Endodermal cell (in vitro differentiated cells): ENCODE results near the gene AATF. TPM values are rescaled to one million over a fixed set of nuclear protein-coding genes. Genes with fewer than 3 reads are reported as not detected.
A peak's percentile ranks its signal among the peaks of the same experiment; 100 is the strongest.

Experiments used
- DNase-seq: peaks from one replicate; pipeline ENCODE4 v3.0.0-alpha.2; 2017
- H3K27ac ChIP-seq: 2 replicates; pipeline ENCODE4 v1.5.1; 2013; ENCODE audit warnings: mild to moderate bottlenecking, low read depth, low read length, moderate library complexity
- H3K27me3 ChIP-seq: 2 replicates; pipeline ENCODE4 v1.6.1; 2013; ENCODE audit warnings: mild to moderate bottlenecking, low read length, moderate library complexity; ENCODE audit not compliant: insufficient read depth, control insufficient read depth, poor library complexity, severe bottlenecking
- H3K36me3 ChIP-seq: 2 replicates; pipeline ENCODE4 v1.7.0; 2013; ENCODE audit warnings: mild to moderate bottlenecking, low read length, moderate library complexity; ENCODE audit not compliant: control insufficient read depth, insufficient read depth
- H3K4me1 ChIP-seq: one replicate; pipeline ENCODE4 v1.7.0; 2013; ENCODE audit warnings: low read length; ENCODE audit not compliant: control insufficient read depth, insufficient read depth
- H3K4me3 ChIP-seq: 2 replicates; pipeline ENCODE4 v1.5.1; 2013; ENCODE audit warnings: mild to moderate bottlenecking, low read length, moderate library complexity
- H3K9ac ChIP-seq: 2 replicates; pipeline ENCODE4 v1.6.1; 2013; ENCODE audit warnings: mild to moderate bottlenecking, low read length, moderate library complexity; ENCODE audit not compliant: poor library complexity, severe bottlenecking; ENCODE audit errors: extremely low read depth
- H3K9me3 ChIP-seq: 2 replicates; pipeline ENCODE4 v1.6.1; 2013; ENCODE audit warnings: mild to moderate bottlenecking, low read length, moderate library complexity; ENCODE audit not compliant: control insufficient read depth
- H3K27ac Mint-ChIP-seq: 2 replicates; pipeline ENCODE4 v1.8.0; 2020; ENCODE audit warnings: mixed read lengths
- H3K27me3 Mint-ChIP-seq: 2 replicates; pipeline ENCODE4 v1.8.0; 2021; ENCODE audit warnings: mild to moderate bottlenecking, mixed read lengths; ENCODE audit not compliant: insufficient read depth
- H3K36me3 Mint-ChIP-seq: 2 replicates; pipeline ENCODE4 v1.8.0; 2020; ENCODE audit warnings: low read depth, mixed read lengths
- H3K4me1 Mint-ChIP-seq: 2 replicates; pipeline ENCODE4 v1.8.0; 2020; ENCODE audit warnings: mixed read lengths
- H3K4me3 Mint-ChIP-seq: 2 replicates; pipeline ENCODE4 v1.8.0; 2020; ENCODE audit warnings: mild to moderate bottlenecking, moderate library complexity, mixed read lengths
- H3K9me3 Mint-ChIP-seq: 2 replicates; pipeline ENCODE4 v1.8.0; 2020; ENCODE audit warnings: mild to moderate bottlenecking, mixed read lengths
- CTCF ChIP-seq: fragments of 200-600 bp; sonication (generic); conservative IDR thresholded peaks from 2 replicates; pipeline ENCODE4 v1.5.0; 2021; ENCODE audit warnings: antibody characterized with exemption, mild to moderate bottlenecking
- WGBS, 2 experiments: methylation state at CpG; one replicate each; pipeline versions ENCODE4 v1.1.5 to v1.1.7; 2013; ENCODE audit warnings: missing lambda C conversion rate in 2 of 2, mixed read lengths in 1 of 2; ENCODE audit not compliant: insufficient coverage in 1 of 2, insufficient read length in 1 of 2; 5-methylcytosine and 5-hydroxymethylcytosine counted together
- long read RNA-seq, 4 experiments: library from polyadenylated mRNA in 2 of 4; library from RNA in 1 of 4; library from capped mRNA in 1 of 4; stranded (forward) in 3 of 4; unstranded in 1 of 4; transcript quantifications; one replicate each; pipeline ENCODE4 v2.0.0, GENCODE V29; 2020 to 2021; ENCODE audit warnings: inconsistent platforms in 1 of 4
- polyA plus RNA-seq, 2 experiments: library from polyadenylated mRNA; stranded (reverse); fragments of 50-300 nt; gene quantifications; one replicate each; pipeline ENCODE4 v1.2.3, GENCODE V29; 2013
- total RNA-seq, 2 donors: library from RNA; stranded (reverse); fragmentation: NEBNext Ultra II Directional in 1 of 2; extraction: Animal tissue kit (Norgen Biotek cat#: 25700) in 1 of 2; gene quantifications; 2 replicates in 1 of 2; 3 replicates in 1 of 2; pipeline ENCODE4 v1.2.1, GENCODE V29; 2021

AATF gene
- total RNA-seq = 10 to 100 TPM; 90.7 TPM
- 37.6 TPM for polyA plus RNA-seq (2013, experiment 1 of 2)
- 34.2 TPM for polyA plus RNA-seq (2013, experiment 2 of 2)
- long read RNA-seq, experiment 1, partial matches to known transcripts = 36 of 50 reads
- long read RNA-seq, experiment 1, other reads (novel, unspliced or antisense) = 14 of 50 reads
- long read RNA-seq, experiment 2, transcript AATF-208 (12 exons, 2,141 nt) = major isoform, 218 of 245 reads
- long read RNA-seq, experiment 2, partial matches to known transcripts = 7 of 245 reads
- long read RNA-seq, experiment 2, other reads (novel, unspliced or antisense) = 20 of 245 reads
- long read RNA-seq, experiment 3, transcript AATF-208 (12 exons, 2,141 nt) = major isoform, 569 of 669 reads
- long read RNA-seq, experiment 3, partial matches to known transcripts = 20 of 669 reads
- long read RNA-seq, experiment 3, other reads (novel, unspliced or antisense) = 80 of 669 reads
- long read RNA-seq, experiment 4, transcript AATF-208 (12 exons, 2,141 nt) = major isoform, 141 of 193 reads
- long read RNA-seq, experiment 4, partial matches to known transcripts = 38 of 193 reads
- long read RNA-seq, experiment 4, other reads (novel, unspliced or antisense) = 14 of 193 reads

GRCh38 chr17:36948717-36949460 is at the start of gene AATF:
TSS of gene AATF (plus strand) at chr17:36948954. CDS start at chr17:36949126, 172 bp downstream.
- Histone ChIP-seq H3K4me3 (peak within 1 kb of the TSS; percentile 94), H3K9me3 (no peaks in the 10 kb centered on the region), H3K27ac (peak within 1 kb of the TSS; percentile 75), H3K4me1 (peaks cover 32% of the 10 kb centered on the region), H3K9ac (peak within 1 kb of the TSS; percentile 74), H3K36me3 (peaks cover 34% of the 10 kb centered on the region), H3K27me3 (peaks cover 30% of the 10 kb centered on the region)
- 0% methylated on average over 63 to 90 of the region's 90 CpGs for WGBS, 2 experiments
- Mint-ChIP-seq H3K27me3 (peaks cover 35% of the 10 kb centered on the region), H3K9me3 (no peaks in the 10 kb centered on the region), H3K4me3 (peak within 1 kb of the TSS; percentile 73), H3K27ac (peak within 1 kb of the TSS; percentile 94), H3K36me3 (peaks cover 37% of the 10 kb centered on the region), H3K4me1 (peaks cover 56% of the 10 kb centered on the region)
- DNase-seq = peak; percentile 100
- no peak for TF ChIP-seq CTCF

- peak overlapping the region; percentile 63 for H3K27ac ChIP-seq
- no peaks in the 10 kb centered on the region for H3K9me3 Mint-ChIP-seq
- H3K36me3 ChIP-seq = no peaks in the 10 kb centered on the region
- no peak for TF ChIP-seq CTCF
- H3K4me3 Mint-ChIP-seq = no peak overlapping the region
- H3K9ac ChIP-seq = no peak overlapping the region
- no peak overlapping the region for H3K27ac Mint-ChIP-seq
- DNase-seq = peak; percentile 70
- H3K4me1 ChIP-seq = no peaks in the 10 kb centered on the region
- H3K4me3 ChIP-seq = no peak overlapping the region
- peaks cover 4% of the 10 kb centered on the region for H3K4me1 Mint-ChIP-seq
- H3K27me3 ChIP-seq = no peaks in the 10 kb centered on the region
- WGBS, 2 experiments = 89 to 100% methylated on average over 1 to 7 of the region's 7 CpGs
- peaks cover 1% of the 10 kb centered on the region for H3K36me3 Mint-ChIP-seq
- H3K27me3 Mint-ChIP-seq = peaks cover 3% of the 10 kb centered on the region
- H3K9me3 ChIP-seq = no peaks in the 10 kb centered on the region
These were observed 49.2 kb upstream of the AATF start for GRCh38 chr17:36899250-36900159.

- Mint-ChIP-seq H3K27me3 (peaks cover 3% of the 10 kb centered on the region), H3K9me3 (no peaks in the 10 kb centered on the region), H3K4me1 (peaks cover 4% of the 10 kb centered on the region), H3K27ac (no peak overlapping the region), H3K4me3 (no peak overlapping the region), H3K36me3 (peaks cover 1% of the 10 kb centered on the region)
- TF ChIP-seq CTCF = no peak
- H3K9ac ChIP-seq = no peak overlapping the region
- 93 to 100% methylated on average over 1 to 7 of the region's 7 CpGs for WGBS, 2 experiments
- no peaks in the 10 kb centered on the region for H3K9me3 ChIP-seq
- peak overlapping the region; percentile 63 for H3K27ac ChIP-seq
- no peak for DNase-seq
- no peaks in the 10 kb centered on the region for H3K36me3 ChIP-seq
- no peaks in the 10 kb centered on the region for H3K27me3 ChIP-seq
- H3K4me1 ChIP-seq = no peaks in the 10 kb centered on the region
- H3K4me3 ChIP-seq = no peak overlapping the region
These were observed 48.6 kb upstream of the AATF start for GRCh38 chr17:36900160-36900512.
